A549 (cell line): ENCODE results near the gene CHN1. TPM values are rescaled to one million over a fixed set of nuclear protein-coding genes. Genes with fewer than 3 reads are reported as not detected.

Experiments
- ATAC-seq, 2 experiments: fragments of 200-7000 bp in 1 of 2; fragments of >200 bp in 1 of 2; cut with Nextera tagmentation in 1 of 2; cut with Tn5 transposase in 1 of 2; 3 replicates each; pipeline versions ENCODE4 v1.8.0 to v1.9.1; 2018 to 2020; ENCODE audit warnings: mild to moderate bottlenecking in 1 of 2, moderate library complexity in 1 of 2
- CTCF ChIA-PET: fragments of 300-600 bp; sonication (Branson Sonifier 250); formaldehyde crosslinking; extraction: SDS; loops from one replicate; lab custom pipeline; 2021; ENCODE audit warnings: antibody characterized with exemption, inconsistent platforms; lab: Yijun Ruan, JAX
- POLR2A ChIA-PET: fragments of 350-600 bp; formaldehyde crosslinking; extraction: SDS; loops from one replicate; lab custom pipeline; 2021; ENCODE audit warnings: antibody characterized with exemption, inconsistent platforms; lab: Yijun Ruan, JAX
- DNase-seq, 2 experiments: peaks; one replicate each; pipeline versions ENCODE4 v3.0.0 to v3.0.0-alpha.2; 2011 to 2016; ENCODE audit warnings: low read depth in 1 of 2, low spot score in 1 of 2
- FAIRE-seq: peaks from 2 replicates; lab custom pipeline; 2011; peaks lifted over from hg19 to GRCh38; lab: Jason Lieb, UNC
- H3K27ac ChIP-seq, 2 experiments: fragments of >200 bp; sonication (Bioruptor Twin); formaldehyde crosslinking; 3 replicates each; pipeline ENCODE4 v1.5.1; 2016 to 2017
- H3K4me1 ChIP-seq: fragments of >200 bp; sonication (Bioruptor Twin); formaldehyde crosslinking; 3 replicates; pipeline ENCODE4 v1.6.1; 2016
- H3K4me2 ChIP-seq: fragments of >200 bp; sonication (Bioruptor Twin); formaldehyde crosslinking; 3 replicates; pipeline ENCODE4 v1.6.1; 2016
- H3K4me3 ChIP-seq: fragments of >200 bp; sonication (Bioruptor Twin); formaldehyde crosslinking; 3 replicates; pipeline ENCODE4 v1.5.1; 2016
- H3K9me3 ChIP-seq: fragments of >200 bp; sonication (Bioruptor Twin); formaldehyde crosslinking; 3 replicates; pipeline ENCODE4 v1.6.1; 2016
- BCL3 ChIP-seq: fragments of >200 bp; sonication (Bioruptor Twin); formaldehyde crosslinking; IDR thresholded peaks from 3 replicates; pipeline ENCODE4 v1.6.1; 2016
- BHLHE40 ChIP-seq: IDR thresholded peaks from 2 replicates; pipeline ENCODE4 v1.6.1; 2012; ENCODE audit warnings: low read depth, low read length, inconsistent platforms
- CBX2 ChIP-seq: fragments of 200-600 bp; sonication (generic); IDR thresholded peaks from 2 replicates; pipeline ENCODE4 v1.6.1; 2016; ENCODE audit warnings: low read depth, mild to moderate bottlenecking, borderline replicate concordance
- CBX8 ChIP-seq: fragments of 200-600 bp; sonication (generic); IDR thresholded peaks from 2 replicates; pipeline ENCODE4 v1.6.1; 2016
- CEBPB ChIP-seq, 2 experiments: fragments of >200 bp in 1 of 2; sonication (Bioruptor Twin) in 1 of 2; formaldehyde crosslinking in 1 of 2; IDR thresholded peaks; 2 replicates each; pipeline ENCODE4 v1.6.1; 2012 to 2016
- CHD4 ChIP-seq: fragments of 200-600 bp; sonication (generic); IDR thresholded peaks from 2 replicates; pipeline ENCODE4 v1.6.1; 2016; ENCODE audit warnings: antibody characterized with exemption, mild to moderate bottlenecking, borderline replicate concordance
- HMGXB4 ChIP-seq: fragments of 250-450 bp; sonication (Bioruptor Pico); IDR thresholded peaks from 2 replicates; pipeline ENCODE4 v1.5.0; 2021; ENCODE audit warnings: mild to moderate bottlenecking, moderate library complexity, borderline replicate concordance
- HOXB13 ChIP-seq: fragments of 250-450 bp; sonication (Bioruptor Pico); IDR thresholded peaks from 2 replicates; pipeline ENCODE4 v1.5.0; 2020; ENCODE audit warnings: low read depth, mild to moderate bottlenecking, moderate library complexity
- JUN ChIP-seq, 2 experiments: fragments of >200 bp; sonication (Bioruptor Twin); formaldehyde crosslinking; IDR thresholded peaks; 2 replicates in 1 of 2; 3 replicates in 1 of 2; pipeline ENCODE4 v1.6.1; 2016 to 2017
- JUNB ChIP-seq: fragments of >200 bp; sonication (Bioruptor Twin); formaldehyde crosslinking; IDR thresholded peaks from 2 replicates; pipeline ENCODE4 v1.6.1; 2016
- KDM1A ChIP-seq: fragments of 200-600 bp; sonication (generic); IDR thresholded peaks from 2 replicates; pipeline ENCODE4 v1.6.1; 2016; ENCODE audit warnings: low read depth, mild to moderate bottlenecking
- KDM5A ChIP-seq: fragments of 200-600 bp; sonication (generic); IDR thresholded peaks from 2 replicates; pipeline ENCODE4 v1.6.1; 2016; ENCODE audit warnings: antibody characterized with exemption, mild to moderate bottlenecking
- NPAS2 ChIP-seq: fragments of 250-450 bp; sonication (Bioruptor Pico); IDR thresholded peaks from 2 replicates; pipeline ENCODE4 v1.8.0; 2022; ENCODE audit warnings: mild to moderate bottlenecking, moderate library complexity, borderline replicate concordance
- PHF8 ChIP-seq: fragments of 200-600 bp; sonication (generic); IDR thresholded peaks from 2 replicates; pipeline ENCODE4 v1.6.1; 2016; ENCODE audit warnings: low read depth, mild to moderate bottlenecking, antibody characterized with exemption, moderate library complexity, borderline replicate concordance
- POLR2A ChIP-seq: IDR thresholded peaks from 2 replicates; pipeline ENCODE4 v1.6.1; 2012; ENCODE audit warnings: mild to moderate bottlenecking, low read length
- RCOR1 ChIP-seq: fragments of 150-350 bp; IDR thresholded peaks from 2 replicates; pipeline ENCODE4 v1.6.1; 2014; ENCODE audit warnings: antibody characterized with exemption, low read length, low read depth
- SMC3 ChIP-seq: fragments of >200 bp; sonication (Bioruptor Twin); formaldehyde crosslinking; IDR thresholded peaks from 3 replicates; pipeline ENCODE4 v1.6.1; 2018; ENCODE audit warnings: inconsistent platforms
- TFCP2L1 ChIP-seq: fragments of 250-450 bp; sonication (Bioruptor Pico); IDR thresholded peaks from 2 replicates; pipeline ENCODE4 v1.5.0; 2021; ENCODE audit warnings: mild to moderate bottlenecking
- WGBS: methylation state at CpG from one replicate; pipeline ENCODE4 v1.1.6; 2017; ENCODE audit errors: missing lambda C conversion rate; 5-methylcytosine and 5-hydroxymethylcytosine counted together
- polyA plus RNA-seq, 4 experiments: library from polyadenylated mRNA; depleted of rRNA in 3 of 4; stranded (reverse); fragments of >200 nt; fragmentation: RNase III in 1 of 4; extraction: RNeasy Plus Mini Kit Qiagen cat#74134 plus additional on column Dnase treatment in 1 of 4; gene quantifications; 2 replicates in 3 of 4; 3 replicates in 1 of 4; pipeline ENCODE4 v1.2.3, GENCODE V29; 2011 to 2017
- TF ChIP-seq, protein P1 (sequence below): fragments of 150-350 bp; IDR thresholded peaks from 2 replicates; pipeline ENCODE4 v1.6.1; 2014; ENCODE audit warnings: low read depth, mild to moderate bottlenecking, low read length
- TF ChIP-seq, protein P2 (sequence below): IDR thresholded peaks from 2 replicates; pipeline ENCODE4 v1.6.1; 2012; ENCODE audit warnings: low read depth, borderline replicate concordance

Gene CHN1
- polyA plus RNA-seq, 2 of the 4 experiments (the other 2 are of a cell fraction) = 20.9 to 46.6 TPM

DNA sequence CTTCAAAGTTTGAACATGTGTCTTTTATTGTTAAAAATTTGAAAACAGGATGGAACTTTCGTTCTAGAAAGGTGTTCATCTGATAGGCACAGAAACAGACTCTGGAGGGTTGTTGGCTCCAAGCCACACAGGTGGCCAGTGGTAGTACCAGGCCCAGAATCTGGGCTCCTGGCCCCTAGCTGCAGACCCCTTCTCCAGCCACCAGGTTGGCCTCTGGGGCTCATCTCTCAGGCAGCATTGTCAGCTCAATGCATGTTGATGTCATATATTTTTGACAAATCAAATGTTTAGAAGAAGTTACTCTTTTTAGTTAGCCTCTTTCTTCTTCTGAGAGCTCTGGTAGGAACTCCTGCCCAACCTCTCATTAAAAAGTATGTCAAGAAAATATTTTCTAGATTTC lies 206.4 kb downstream of the CHN1 start (continued):
- TF ChIP-seq CEBPB (IDR thresholded peaks at IDR 0.05) = no peak
- TF ChIP-seq CHD4 = no peak
- TF ChIP-seq, protein P1, sequence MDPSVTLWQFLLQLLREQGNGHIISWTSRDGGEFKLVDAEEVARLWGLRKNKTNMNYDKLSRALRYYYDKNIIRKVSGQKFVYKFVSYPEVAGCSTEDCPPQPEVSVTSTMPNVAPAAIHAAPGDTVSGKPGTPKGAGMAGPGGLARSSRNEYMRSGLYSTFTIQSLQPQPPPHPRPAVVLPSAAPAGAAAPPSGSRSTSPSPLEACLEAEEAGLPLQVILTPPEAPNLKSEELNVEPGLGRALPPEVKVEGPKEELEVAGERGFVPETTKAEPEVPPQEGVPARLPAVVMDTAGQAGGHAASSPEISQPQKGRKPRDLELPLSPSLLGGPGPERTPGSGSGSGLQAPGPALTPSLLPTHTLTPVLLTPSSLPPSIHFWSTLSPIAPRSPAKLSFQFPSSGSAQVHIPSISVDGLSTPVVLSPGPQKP = no peak

DNA sequence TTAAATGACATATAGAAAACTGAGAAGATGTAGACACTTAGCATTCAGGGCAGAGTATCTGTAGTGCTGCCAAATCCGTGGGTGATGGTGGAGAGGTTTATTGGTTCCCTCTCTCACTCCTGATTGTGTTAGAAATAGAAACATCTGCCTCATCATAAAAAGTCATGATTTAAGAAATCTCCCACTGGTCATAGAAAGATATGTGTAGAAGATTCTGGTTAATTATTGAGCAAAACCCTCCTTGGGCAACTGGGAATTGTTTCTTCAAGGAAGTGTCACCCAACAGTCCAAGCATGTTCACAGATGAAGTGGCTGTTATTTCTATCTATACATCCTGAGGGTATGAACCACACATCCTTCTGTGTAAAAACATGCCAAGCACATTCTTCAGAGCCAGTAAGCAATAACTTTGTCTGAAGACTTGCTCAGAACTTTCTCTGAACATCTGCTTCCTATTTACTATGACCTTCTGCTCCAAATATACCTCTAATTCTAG lies 207.4 kb downstream of the CHN1 start:
- Histone ChIP-seq H3K4me1 (0 out of 3 replicates have a peak, but pooled peaks cover 5% of the 10 kb centered on the region), H3K27ac (no peak overlapping the region), H3K4me3 (no peak overlapping the region), H3K9me3 (no peaks in the 10 kb centered on the region), H3K4me2 (no peak overlapping the region)
- ATAC-seq (no peak), DNase-seq (no peak), FAIRE-seq (no peak)
- ChIA-PET CTCF (interaction anchor here (5.6 kb wide), 1 partner anchor 26 kb away, joined by 26 read pairs; no protein-coding TSS in a partner anchor), POLR2A (no interaction called here)
- WGBS = 66% methylated on average over 1 of the region's 1 CpG
- TF ChIP-seq HMGXB4 (CRISPR knock-in tag) (no peak), BHLHE40 (no peak), PHF8 (no peak), JUN (IDR thresholded peaks at IDR 0.05) (no peak), HOXB13 (CRISPR knock-in tag) (no peak), RCOR1 (no peak)
- TF ChIP-seq, protein P2, sequence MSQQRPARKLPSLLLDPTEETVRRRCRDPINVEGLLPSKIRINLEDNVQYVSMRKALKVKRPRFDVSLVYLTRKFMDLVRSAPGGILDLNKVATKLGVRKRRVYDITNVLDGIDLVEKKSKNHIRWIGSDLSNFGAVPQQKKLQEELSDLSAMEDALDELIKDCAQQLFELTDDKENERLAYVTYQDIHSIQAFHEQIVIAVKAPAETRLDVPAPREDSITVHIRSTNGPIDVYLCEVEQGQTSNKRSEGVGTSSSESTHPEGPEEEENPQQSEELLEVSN = no peak

DNA sequence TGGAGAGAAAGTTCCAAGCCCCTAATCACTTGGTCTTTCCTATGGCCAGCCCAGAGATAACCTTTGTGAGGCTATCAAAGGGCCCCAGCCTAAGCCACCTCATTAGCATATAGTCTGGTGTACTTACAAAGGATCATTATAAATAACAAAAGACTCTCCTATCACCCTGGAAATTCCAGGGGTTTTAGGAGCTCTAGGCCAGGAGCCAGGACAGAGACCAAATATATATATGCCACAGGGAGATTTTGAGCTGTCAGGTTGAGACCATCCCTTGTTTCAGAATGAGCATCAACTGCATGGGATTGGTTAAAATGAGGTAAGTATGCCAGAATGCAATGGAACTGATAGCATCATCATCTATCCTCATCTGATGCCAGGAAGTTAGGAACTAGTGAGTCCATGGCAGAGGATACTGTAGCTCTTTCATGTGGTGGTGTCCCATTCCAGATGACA lies 208.8 kb downstream of the CHN1 start:
- Histone ChIP-seq H3K9me3 (no peaks in the 10 kb centered on the region), H3K4me3 (no peak overlapping the region), H3K4me1 (0 out of 3 replicates have a peak, but pooled peaks cover 5% of the 10 kb centered on the region), H3K4me2 (no peak overlapping the region), H3K27ac (no peak overlapping the region)
- ChIA-PET POLR2A (no interaction called here), CTCF (interaction anchor here (0.8 to 5.6 kb wide), 3 partner anchors 13 to 25 kb away, joined by 3 to 26 read pairs (median 4); no protein-coding TSS in a partner anchor)
- FAIRE-seq (no peak), DNase-seq (no peak), ATAC-seq (no peak)
- TF ChIP-seq POLR2A = no peak

GRCh38 chr2:174794851-174795374 lies 210.3 kb downstream of the CHN1 start:
- no peak for FAIRE-seq
- no peak overlapping the region for H3K4me2 ChIP-seq

More at GRCh38 chr2:174794851-174795374, 210.3 kb downstream of the CHN1 start:
- ChIA-PET CTCF (interaction anchor here (0.9 to 5.6 kb wide), 5 partner anchors 10 to 195 kb away, joined by 3 to 26 read pairs (median 4); no protein-coding TSS in a partner anchor), POLR2A (no interaction called here)
- DNase-seq (no peak), ATAC-seq (no peak)
- TF ChIP-seq KDM5A = no peak
- no peak for TF ChIP-seq TFCP2L1
- no peak for TF ChIP-seq JUN (IDR thresholded peaks at IDR 0.05)
- no peak for TF ChIP-seq HMGXB4 (CRISPR knock-in tag)
- TF ChIP-seq SMC3 = no peak
- no peak for TF ChIP-seq BCL3
- no peak for TF ChIP-seq KDM1A
- no peak for TF ChIP-seq JUNB
- no peak for TF ChIP-seq NPAS2
- TF ChIP-seq CBX2 = no peak
- no peak for TF ChIP-seq CBX8
- Histone ChIP-seq H3K27ac (no peak overlapping the region), H3K4me1 (0 out of 3 replicates have a peak, but pooled peaks cover 5% of the 10 kb centered on the region), H3K4me3 (no peak overlapping the region), H3K9me3 (no peaks in the 10 kb centered on the region)
- 82% methylated on average over 3 of the region's 3 CpGs for WGBS
